HG02970 (cell line): Measurements from ENCODE around the gene TUBA4A.
A peak's percentile ranks its signal among the peaks of the same experiment; 100 is the strongest.

Experiments
- ATAC-seq: cut with Tn5 transposase; IDR thresholded peaks from one replicate; pipeline ENCODE4 v1.9.1; 2021; ENCODE audit warnings: mild to moderate bottlenecking, moderate library complexity, moderate number of reproducible peaks; ENCODE audit not compliant: unreplicated experiment, low FRiP score

The TUBA4A gene

GRCh38 chr2:219245148-219245898 is 8.4 kb downstream of the TUBA4A start, which contains the start of the genes GLB1L and STK16:
Gene GLB1L, minus strand, starts transcription at chr2:219245444. Its CDS starts 1,871 bp downstream, at chr2:219243573.
Gene STK16, plus strand, starts transcription at chr2:219245479. Its CDS starts 521 bp downstream, at chr2:219246000.
- ATAC-seq = peak; percentile 63

GRCh38 chr2:219244789-219245147 is 8.9 kb downstream of the TUBA4A start:
- ATAC-seq = no peak

- no peak for ATAC-seq
These were observed 10.4 kb downstream of the TUBA4A start for GRCh38 chr2:219243291-219243761.

GRCh38 chr2:219234331-219234730 is 19.4 kb downstream of the TUBA4A start:
- no peak for ATAC-seq

DNA sequence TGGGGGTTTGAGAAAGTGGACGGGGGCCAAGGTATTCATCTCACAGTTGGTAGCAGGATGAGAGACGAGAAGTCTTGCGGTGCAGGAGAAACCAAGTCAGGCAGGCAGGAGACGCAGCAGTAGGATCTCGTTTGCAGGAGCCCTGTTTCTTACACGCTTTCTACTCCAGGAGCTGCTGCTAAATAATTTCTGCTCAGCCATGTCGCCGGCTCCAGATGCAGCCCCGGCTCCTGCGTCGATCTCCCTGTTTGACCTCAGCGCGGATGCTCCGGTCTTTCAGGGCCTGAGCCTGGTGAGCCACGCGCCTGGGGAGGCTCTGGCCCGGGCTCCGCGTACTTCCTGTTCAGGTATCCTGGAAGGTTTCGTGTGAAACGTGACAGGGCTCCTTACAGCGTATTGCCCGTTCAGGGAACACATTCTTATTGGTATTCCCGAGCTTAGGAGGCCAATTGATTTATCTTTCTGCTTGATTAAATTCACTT is 23.6 kb downstream of the TUBA4A start:
- no peak for ATAC-seq

GRCh38 chr2:219229305-219230058 is 24.2 kb downstream of the TUBA4A start, which contains the start of the genes ANKZF1 and ATG9A:
Gene ANKZF1, plus strand, starts transcription at chr2:219229806. Its CDS starts 452 bp downstream, at chr2:219230258.
Gene ATG9A, minus strand, starts transcription at chr2:219229636. Its CDS starts 1,612 bp downstream, at chr2:219228024.
- peak; percentile 95 for ATAC-seq

- ATAC-seq = no peak
These were observed 24.8 kb downstream of the TUBA4A start for GRCh38 chr2:219228911-219229304.

GRCh38 chr2:219228041-219228910 is 25.4 kb downstream of the TUBA4A start:
- ATAC-seq = no peak

DNA sequence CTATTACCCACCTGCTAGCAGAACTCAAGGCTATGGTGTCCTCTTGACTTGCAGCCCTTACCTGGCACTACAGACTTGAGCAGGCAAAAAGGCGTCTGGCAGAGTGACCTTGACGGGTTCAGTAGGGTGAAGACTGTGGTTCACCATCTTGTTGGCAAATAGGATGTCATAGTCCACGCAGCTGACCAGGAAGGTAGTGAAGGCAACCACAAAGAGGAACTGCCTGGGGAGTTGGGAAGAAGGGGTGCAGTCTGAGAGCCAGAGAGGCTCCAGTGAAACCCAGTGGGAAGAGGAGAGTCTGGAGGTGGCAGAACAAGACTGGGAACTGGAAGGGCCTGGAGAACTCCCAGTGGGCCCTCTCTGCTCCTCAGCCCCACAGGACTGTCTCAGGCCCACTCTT is 28.4 kb downstream of the TUBA4A start:
- ATAC-seq = no peak

DNA sequence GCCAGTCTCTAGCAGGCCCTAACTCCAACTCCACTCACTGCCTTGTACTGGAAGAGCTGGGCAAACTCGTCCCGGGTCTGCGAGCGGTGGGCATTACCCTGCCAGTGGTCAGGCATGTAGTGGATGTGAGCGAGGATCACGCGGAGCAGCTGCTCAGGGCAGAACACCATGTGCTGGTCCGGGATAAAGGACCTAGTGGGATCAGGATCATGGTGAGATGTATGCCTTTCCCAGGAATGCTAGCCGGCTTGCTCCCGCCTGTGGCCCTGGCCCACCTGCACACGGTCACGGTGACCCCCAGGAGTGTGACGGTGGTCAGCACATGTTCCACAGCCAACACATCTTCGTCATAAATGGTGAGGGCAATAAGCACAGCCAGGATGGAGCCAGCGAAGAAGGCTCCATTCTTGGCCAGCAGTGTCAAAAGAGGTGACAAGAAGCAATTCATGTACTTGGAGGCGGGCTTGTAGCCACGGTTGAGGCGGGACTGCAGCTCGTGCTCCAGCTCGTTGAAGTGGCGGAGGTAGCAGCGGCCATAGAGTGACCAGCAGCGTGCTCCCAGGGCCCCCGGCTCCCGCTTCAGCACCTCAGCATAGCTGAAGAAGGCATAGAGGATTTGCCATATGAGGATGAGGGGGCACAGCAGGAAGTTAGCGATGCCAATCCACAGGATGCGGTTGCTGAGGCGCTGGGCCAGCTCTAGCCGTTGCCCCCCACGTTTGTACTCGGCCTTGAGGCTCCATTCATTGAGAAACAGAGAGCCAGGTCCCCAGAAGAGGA is 29.7 kb downstream of the TUBA4A start:
- no peak for ATAC-seq

- no peak for ATAC-seq
These were observed 31.7 kb downstream of the TUBA4A start for GRCh38 chr2:219221957-219222518.

DNA sequence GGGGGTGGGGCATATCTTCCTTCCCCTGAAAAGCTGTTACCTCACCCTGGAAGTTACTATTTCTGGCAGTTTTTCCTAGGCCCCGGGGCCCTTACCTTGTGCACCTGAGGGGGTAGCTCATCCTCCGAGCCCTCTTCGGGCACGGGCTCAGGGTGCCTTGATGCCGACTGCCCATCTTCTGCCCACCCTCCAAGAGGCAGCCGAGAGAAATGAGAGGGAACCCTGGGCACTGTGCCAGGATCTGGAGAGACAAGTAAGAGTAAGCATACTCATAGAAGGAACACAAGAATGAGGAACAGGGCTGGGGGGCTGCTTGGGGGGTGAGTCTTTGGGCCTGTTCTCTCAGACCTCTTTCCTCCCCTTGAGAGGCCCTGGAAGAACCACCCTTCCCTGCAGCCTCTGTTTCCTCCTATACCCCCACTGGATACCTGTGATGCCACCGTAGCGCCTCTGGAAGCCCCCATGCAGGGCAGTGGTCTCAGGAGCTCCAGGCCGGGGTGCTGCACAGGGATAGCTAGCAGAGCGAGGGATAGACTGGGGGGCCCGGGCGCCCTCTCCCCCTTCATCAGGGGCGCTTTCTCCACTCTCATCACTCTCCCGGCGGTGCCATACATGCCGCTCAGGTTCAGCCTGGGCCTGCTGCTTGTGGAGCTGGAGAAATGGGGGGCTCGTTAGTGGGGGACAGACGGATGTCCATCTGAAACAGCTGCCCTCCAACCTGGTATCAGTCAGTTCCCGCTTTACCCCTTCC is 32.9 kb downstream of the TUBA4A start:
- no peak for ATAC-seq

DNA sequence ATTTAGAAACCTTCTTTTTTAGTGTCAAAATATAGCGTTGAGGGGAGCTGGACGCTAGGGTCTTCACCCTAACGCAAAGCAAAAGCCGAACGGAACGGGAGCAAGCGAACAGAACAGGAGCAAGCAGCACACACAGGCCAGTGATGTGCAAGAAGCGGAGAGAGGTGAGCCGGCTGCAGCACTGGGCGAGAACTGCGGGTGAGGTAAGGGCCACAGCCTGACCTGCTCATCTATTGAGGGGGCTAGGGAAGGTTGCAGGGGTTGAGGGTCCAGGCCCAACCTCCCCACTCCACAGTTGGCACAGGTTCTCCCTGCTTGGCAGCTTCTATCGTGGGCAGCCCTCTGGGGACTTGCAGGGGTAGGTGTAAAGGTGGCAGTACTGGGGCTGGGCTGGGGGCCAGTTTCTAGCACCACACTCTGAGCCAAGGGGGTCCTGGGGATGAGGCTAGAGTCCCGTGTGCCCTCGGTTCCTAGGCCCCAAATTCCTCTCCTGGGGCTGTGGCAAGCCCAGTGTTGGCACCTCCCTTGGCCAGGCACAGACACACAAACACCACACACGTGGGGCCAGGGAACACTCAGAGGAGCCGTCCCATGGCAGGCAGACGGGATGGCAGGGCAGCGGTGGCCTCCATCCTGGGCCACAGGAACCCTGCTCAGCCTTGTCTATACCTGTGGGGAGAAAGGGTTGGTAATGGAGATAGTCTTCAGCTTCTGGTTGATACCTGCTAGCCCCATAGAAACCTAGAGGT is 33.8 kb downstream of the TUBA4A start:
- no peak for ATAC-seq

- ATAC-seq = peak; percentile 74
These were observed 34.7 kb downstream of the TUBA4A start, which contains the start of gene ABCB6 for GRCh38 chr2:219218732-219219701. Gene ABCB6, minus strand, starts transcription at chr2:219218958. Its CDS starts 285 bp downstream, at chr2:219218673.

DNA sequence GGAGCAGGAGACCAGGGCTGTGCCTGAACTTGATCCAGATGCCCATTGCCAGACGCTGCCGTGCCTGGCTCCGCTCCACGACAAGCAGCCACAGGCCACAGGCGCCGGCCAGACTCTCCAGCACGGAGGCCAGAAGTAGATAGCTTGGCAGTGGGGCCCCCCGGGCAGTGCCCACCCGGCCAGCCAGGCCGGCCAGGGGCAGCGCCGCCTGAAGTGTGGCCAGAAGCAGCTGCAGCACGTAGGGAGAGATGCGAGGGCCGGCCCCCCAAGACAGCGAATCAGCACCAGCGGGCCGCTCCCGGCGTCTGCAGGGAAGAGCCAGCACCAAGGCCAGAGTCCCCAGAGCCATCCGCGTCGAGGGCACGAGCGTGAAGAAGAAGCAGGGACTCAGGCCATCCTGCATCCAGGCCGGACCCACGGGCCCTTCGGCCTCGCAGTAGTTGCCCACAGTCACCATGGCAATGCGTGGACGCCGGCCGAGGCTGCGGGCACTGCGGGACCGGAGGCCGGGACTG is 35.4 kb downstream of the TUBA4A start:
- ATAC-seq = peak; percentile 18

DNA sequence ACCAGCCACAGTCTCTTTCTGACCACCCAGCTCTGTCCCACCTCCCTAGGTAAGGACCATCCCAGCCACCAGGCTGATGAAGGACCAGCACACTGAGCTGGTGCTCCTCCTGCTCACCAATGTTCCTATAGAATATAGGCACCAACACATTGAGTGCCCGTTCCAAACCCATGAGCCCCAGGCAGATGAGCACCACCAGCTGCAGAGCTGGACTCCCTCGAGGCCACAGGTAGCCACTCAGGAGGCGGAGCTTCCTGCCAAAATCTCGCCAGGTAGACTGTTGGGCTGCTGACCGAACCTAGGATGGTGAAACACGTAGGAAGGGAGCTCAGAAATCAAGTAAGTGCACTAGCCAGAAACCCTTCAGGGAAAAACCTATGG is 37.2 kb downstream of the TUBA4A start:
- no peak for ATAC-seq
